HG02870 (cell line): Measurements from ENCODE around the gene NDUFA5.
"Not testable (repeated sequence)": the region's sequence is repeated elsewhere in the genome, so short reads cannot be mapped to it uniquely, and the experiment has no call there.

Source experiments
- ATAC-seq: cut with Tn5 transposase; IDR thresholded peaks from one replicate; pipeline ENCODE4 v1.9.1; 2021; ENCODE audit warnings: mild to moderate bottlenecking, moderate library complexity; ENCODE audit not compliant: unreplicated experiment

The NDUFA5 gene

DNA sequence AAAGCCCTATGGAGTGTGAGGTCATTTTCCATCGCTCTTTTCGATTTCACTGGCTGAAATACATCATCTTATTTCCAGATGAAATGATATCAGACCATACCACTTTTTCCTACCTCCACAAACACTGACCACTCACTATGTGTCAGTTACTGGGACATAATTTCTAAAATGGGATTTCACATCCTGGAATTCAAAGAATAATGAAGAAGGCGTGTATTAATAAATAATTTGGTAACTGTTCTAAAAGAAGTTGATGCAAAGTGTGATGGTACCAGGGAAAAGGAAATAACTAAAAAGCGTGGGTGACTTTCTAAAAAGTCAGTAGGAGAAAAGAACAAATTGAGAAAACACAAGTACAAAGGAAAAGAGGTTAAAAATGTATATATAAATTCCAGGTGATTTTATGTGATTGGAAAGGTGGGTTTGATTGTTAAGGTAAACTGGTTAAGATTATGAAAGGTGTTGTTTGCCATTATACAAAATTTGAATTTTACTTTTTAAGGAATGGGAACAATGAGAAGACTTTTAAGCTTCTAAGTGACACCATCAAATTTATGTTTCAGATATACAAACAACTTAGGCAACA is 764 bp upstream of the NDUFA5 start:
- ATAC-seq, result no peak

DNA sequence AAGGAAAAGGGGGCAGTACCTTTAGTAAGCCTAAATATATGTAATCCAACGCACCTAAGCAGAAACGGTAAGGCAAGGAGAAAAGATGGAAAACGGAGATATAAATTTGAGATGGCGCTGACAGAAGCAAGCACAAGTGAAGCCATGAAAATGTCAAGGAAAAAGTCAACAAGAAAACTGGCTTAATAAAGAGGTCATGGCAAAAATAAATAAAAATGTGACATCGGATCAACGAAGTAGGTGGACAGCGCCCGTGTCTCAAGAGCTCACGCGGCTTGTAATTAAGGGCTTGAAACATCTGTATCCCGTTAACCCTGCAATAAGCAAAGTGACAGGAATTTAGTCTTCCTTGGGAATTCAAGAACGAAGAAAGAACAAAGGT is 611 bp downstream of the NDUFA5 start:
- no peak for ATAC-seq

- ATAC-seq, result no peak
These were observed 2.1 kb downstream of the NDUFA5 start for GRCh38 chr7:123555484-123555883.

GRCh38 chr7:123553159-123553558 is 4.5 kb downstream of the NDUFA5 start:
- ATAC-seq, result no peak

DNA sequence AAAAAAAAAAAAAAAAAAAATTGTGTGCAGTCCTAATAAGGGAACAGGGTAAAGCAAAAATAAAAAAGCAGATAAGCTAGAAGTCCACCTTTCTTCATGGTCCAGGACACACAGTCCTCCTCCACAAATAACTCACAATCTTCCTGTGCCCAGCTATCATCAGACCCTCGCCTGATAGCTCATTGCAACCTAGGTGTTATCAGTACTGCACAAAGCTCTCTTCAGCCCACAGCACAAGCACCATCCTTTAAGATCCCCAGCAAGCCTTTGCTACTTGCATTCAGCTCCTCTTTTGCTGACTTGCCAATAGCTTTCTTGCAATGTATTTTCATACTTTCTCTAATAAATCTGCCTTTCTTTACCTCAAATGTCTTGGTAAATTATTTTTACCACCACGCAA is 5.0 kb downstream of the NDUFA5 start:
- no peak for ATAC-seq

- not testable (repeated sequence) for ATAC-seq
These were observed 5.5 kb downstream of the NDUFA5 start for GRCh38 chr7:123552134-123552533.

- no peak for ATAC-seq
These were observed 9.2 kb downstream of the NDUFA5 start for GRCh38 chr7:123548406-123548805.

DNA sequence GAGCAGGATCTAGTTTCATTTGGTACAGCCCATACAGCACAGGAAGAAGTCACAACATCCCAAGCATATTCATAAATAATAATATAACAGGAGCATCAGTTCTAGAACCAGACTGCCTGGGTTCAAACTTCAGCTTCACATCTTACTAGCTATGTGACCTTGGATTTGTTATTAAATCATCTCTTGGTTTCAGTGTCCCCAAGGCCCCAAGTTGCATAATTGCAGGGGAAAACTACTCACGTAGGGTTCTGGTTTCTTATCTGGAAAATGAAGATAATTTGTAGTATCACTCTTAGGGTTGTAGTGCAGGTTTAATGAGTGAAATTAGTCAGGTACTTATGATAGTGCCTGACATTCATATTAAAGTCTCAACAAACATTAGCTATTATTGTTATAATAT is 17.7 kb downstream of the NDUFA5 start:
- no peak for ATAC-seq

- ATAC-seq, result no peak
These were observed 18.7 kb downstream of the NDUFA5 start for GRCh38 chr7:123538897-123539296.

DNA sequence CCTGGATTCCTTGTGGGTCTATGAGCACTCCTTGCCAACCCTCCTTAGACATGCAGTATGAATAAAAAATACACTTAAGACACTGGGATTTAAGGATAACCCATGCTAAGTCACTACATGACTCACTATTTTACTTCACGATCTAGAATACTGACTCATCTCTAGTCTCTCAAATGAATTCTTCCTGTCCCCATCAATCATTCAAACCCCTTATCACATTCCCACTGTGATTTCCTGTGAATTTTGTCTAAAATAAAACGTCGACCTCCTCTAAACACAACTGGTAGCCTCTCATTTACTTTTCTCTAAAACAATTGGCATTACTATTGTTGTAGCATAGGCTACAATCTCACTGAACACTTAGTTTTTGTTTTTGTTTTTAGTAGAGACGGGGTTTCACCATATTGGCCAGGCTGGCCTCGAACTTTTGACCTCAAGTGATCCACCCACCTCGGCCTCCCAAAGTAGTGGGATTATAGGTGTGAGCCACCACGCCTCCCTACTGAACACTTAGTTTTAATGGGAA is 19.4 kb downstream of the NDUFA5 start:
- ATAC-seq, result no peak

DNA sequence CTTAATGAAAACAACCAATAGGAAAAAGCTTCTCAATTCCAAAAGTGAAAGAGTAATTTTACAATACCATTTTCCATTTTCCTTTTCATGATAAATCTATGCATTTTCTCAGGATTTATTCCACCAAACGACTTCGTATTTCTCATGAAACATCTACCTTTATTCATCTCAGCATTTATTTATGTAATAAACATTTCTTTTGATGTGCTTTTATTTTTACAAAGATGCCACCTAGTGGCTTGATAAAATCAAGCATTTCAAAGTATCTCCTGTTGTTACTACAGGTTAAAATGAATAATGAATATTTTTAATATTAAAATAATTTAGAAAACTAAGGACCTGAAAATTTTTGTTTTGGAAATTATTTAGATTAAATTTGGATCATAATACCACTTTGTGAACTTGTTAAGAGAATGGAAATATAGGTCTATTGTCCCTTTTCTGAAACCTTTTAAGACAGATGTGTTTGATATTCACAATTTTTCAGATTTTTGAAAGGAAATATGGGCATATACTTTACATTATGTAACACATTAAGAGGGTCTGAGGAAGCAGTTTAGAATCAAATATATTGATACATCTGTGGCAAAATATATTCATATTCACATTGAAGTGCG is 20.5 kb downstream of the NDUFA5 start:
- ATAC-seq, result no peak

GRCh38 chr7:123535517-123535916 is 22.1 kb downstream of the NDUFA5 start:
- ATAC-seq, result no peak

- ATAC-seq, result peak; percentile 78
These were observed 23.0 kb downstream of the NDUFA5 start, which contains the start of gene IQUB for GRCh38 chr7:123534383-123535260. Gene IQUB, minus strand, starts transcription at chr7:123534595. Its CDS starts 22,255 bp downstream, at chr7:123512340.

DNA sequence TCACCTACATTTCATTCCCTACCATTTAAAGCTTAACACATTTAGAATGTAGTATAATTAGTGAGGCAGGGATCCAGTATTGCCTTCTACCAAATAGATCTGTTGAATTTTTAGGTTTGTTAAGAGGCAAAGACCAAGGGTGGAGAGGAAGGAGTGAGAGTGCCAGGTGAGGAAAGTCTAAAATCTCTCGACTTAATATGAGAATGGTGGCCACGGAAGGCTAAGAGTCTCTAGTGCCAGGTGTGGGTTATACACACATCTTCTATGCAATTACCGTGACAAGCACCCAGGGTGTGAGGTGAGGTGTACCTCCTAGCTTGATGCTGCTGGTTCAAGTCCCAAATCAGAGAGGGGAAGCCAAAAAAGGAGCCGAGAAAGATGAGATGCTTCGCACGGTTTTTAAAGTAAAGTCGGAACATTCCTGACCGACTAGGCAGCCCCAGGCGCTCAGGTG is 23.7 kb downstream of the NDUFA5 start:
- peak; percentile 5 for ATAC-seq

- no peak for ATAC-seq
These were observed 24.1 kb downstream of the NDUFA5 start for GRCh38 chr7:123533553-123533917.

DNA sequence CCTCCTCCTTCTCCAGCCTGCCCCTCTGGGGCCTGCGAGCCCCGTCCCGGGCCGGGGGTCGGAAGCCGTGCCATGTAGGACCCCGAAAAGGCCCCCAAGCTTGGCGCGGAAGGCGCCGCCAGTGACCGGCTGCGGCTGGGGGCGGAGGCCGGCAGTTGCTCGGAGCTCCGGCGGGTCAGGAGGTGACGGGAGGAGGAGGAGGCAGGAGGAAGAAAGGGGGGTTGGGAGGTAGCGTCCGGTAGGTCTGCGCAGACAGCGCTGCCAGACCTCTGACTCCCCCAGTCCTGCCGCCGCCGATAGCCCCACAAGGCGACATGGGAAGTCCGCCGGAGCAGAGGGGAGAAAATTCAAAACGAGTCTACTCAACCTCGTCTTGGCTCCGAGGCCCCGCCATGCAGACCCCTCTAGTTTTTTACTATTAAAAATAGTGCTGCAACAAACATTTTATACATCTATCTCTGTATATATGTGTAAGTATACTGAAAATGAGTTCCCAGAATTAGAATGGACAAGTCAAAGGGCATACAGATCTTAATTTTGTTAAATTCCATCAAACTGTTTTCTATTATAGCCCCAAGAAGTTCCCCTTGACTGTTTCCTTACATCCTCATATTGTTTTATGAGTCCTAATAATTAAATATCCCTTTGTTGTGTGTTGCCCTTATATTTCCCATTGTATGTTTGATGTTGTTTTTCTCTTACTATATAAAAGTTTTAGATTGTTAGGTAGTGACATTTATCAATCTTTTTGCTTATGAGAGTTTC is 24.6 kb downstream of the NDUFA5 start:
- not testable (repeated sequence) for ATAC-seq

DNA sequence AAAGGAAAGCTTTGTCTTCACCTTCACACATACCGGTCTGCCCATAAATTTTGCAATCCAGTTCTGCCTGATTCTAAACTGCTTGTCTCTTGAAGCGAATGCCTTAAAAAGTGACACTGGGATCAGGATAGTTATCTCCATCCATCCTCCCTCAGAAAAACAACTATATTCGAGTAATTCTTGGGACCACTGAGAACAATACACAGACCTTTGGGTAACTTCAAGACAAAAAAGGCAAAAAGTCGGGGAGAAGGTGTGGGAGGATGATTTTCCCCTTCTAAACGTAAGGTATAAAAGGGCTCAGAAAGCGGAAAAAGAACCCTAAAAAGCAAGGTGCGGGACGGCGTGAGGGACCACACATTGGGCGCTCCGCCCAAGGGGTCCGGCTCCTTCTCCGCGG is 25.3 kb downstream of the NDUFA5 start:
- not testable (repeated sequence) for ATAC-seq

GRCh38 chr7:123530035-123530591 is 27.5 kb downstream of the NDUFA5 start:
- ATAC-seq, result not testable (repeated sequence)

- no peak for ATAC-seq
These were observed 29.4 kb downstream of the NDUFA5 start for GRCh38 chr7:123528265-123528664.

DNA sequence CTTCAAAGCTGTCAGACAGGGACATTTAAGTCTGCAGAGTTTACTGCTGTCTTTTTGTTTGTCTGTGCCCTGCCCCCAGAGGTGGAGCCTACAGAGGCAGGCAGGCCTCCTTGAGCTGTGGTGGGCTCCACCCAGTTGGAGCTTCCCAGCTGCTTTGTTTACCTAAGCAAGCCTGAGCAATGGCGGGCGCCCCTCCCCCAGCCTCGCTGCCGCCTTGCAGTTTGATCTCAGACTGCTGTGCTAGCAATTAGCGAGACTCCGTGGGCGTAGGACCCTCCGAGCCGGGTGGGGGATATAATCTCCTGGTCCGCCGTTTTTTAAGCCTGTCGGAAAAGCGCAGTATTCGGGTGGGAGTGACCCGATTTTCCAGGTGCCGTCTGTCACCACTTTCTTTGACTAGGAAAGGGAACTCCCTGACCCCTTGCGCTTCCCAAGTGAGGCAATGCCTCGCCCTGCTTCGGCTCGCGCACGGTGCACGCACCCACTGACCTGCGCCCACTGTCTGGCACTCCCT is 29.8 kb downstream of the NDUFA5 start:
- not testable (repeated sequence) for ATAC-seq
